Activated CD8-positive, alpha-beta T cell treated with anti-CD3 and anti-CD28 coated beads, Interleukin-2, amount 10 ng/mL, durations not matched to agents 7 days and 5 days (primary cell): ENCODE data around the gene LMAN1L. TPM values are rescaled to one million over a fixed set of nuclear protein-coding genes. Genes with fewer than 3 reads are reported as not detected.

Source experiments
- ATAC-seq: fragments of 150-1000 bp; cut with Tn5 transposase; one replicate; pipeline ENCODE4 v1.10.0; 2021; ENCODE audit warnings: moderate library complexity
- CTCF ChIA-PET: fragments of 350-600 bp; sonication (Branson Sonifier 250); formaldehyde crosslinking; loops from one replicate; lab custom pipeline; 2021; ENCODE audit warnings: antibody characterized with exemption; lab: Charles Lee
- POLR2A ChIA-PET: fragments of 350-600 bp; sonication (Branson Sonifier 250); formaldehyde crosslinking; loops from one replicate; lab custom pipeline; 2021; ENCODE audit warnings: antibody characterized with exemption; lab: Charles Lee
- DNase-seq: peaks from one replicate; pipeline ENCODE4 v3.0.0-alpha.2; 2020
- H3K27ac Mint-ChIP-seq: one replicate; pipeline ENCODE4 v1.8.0; 2021; ENCODE audit warnings: mild to moderate bottlenecking, mixed read lengths
- H3K27me3 Mint-ChIP-seq: one replicate; pipeline ENCODE4 v1.8.0; 2021; ENCODE audit warnings: low read depth, mixed read lengths
- H3K36me3 Mint-ChIP-seq: one replicate; pipeline ENCODE4 v1.8.0; 2021; ENCODE audit warnings: low read depth, mixed read lengths
- H3K4me1 Mint-ChIP-seq: one replicate; pipeline ENCODE4 v1.8.0; 2021; ENCODE audit warnings: low read depth, mixed read lengths
- H3K4me3 Mint-ChIP-seq: one replicate; pipeline ENCODE4 v1.8.0; 2021; ENCODE audit warnings: mild to moderate bottlenecking, mixed read lengths
- H3K9me3 Mint-ChIP-seq: one replicate; pipeline ENCODE4 v1.8.0; 2022; ENCODE audit warnings: mixed read lengths; ENCODE audit not compliant: insufficient read depth
- total RNA-seq, 2 experiments: library from RNA; stranded (reverse); gene quantifications; one replicate each; pipeline ENCODE4 v1.2.3, GENCODE V29; 2021

LMAN1L gene
- total RNA-seq, 2 experiments from 2014 or later = 0.47 to 1.0 TPM

DNA sequence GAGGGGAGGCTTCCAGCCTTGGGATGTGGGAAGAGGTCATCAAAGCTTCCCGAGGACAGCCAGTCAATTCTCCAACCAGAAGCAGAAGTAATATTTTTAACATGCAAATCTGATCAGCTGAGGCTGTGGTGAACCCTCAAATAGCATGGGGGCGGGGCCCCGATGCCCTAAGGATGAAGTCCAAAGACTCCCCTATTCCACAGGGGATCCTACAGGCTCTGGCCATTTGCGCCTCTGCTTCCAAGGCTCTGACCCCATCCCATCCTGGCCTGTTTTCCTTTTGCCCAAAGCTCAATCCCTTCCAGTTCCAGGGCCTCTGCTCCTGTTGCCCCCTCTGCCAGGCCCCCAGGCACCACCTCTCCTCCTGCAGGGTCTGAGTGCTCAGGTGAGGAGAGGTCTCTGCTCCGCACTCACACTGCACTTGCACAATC is 37.5 kb upstream of the LMAN1L start:
- Mint-ChIP-seq H3K36me3 (peaks cover 3% of the 10 kb centered on the region), H3K27me3 (no peaks in the 10 kb centered on the region), H3K9me3 (no peaks in the 10 kb centered on the region), H3K4me3 (no peak overlapping the region), H3K4me1 (peaks cover 78% of the 10 kb centered on the region), H3K27ac (peak overlapping the region; percentile 41)
- CTCF ChIA-PET = interaction anchor here (2.1 to 24.0 kb wide), 3 partner anchors 14 to 136 kb away, joined by 4 to 1683 read pairs (median 508); partner anchors contain the start of gene CSK
- DNase-seq (no peak), ATAC-seq (no peak)
- POLR2A ChIA-PET = interaction anchor here (23.0 kb wide), 1 partner anchor 17 kb away, joined by 670 read pairs; no protein-coding TSS in a partner anchor

DNA sequence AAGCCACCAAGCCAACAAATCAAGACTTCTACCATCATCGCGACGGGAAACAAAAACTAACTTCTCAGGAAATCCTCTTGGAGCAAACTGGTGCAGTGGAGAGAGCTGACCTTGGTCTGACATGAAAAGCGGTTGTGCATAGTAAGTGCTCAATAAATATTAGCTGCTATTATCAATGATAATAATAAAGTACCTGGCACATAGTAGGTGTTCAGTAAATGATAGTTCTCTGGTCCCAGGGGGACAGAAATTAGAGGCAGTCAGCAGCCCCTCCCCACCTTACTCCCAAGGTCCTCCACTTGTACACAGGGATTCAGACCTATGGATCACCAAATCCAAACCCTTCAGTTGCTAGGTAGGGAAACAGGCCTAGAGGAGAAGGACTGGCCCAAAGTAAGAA is 36.7 kb upstream of the LMAN1L start:
- POLR2A ChIA-PET = interaction anchor here (23.0 kb wide), 1 partner anchor 16 kb away, joined by 670 read pairs; no protein-coding TSS in a partner anchor
- Mint-ChIP-seq H3K4me1 (peaks cover 82% of the 10 kb centered on the region), H3K4me3 (no peak overlapping the region), H3K27me3 (no peaks in the 10 kb centered on the region), H3K36me3 (peaks cover 3% of the 10 kb centered on the region), H3K9me3 (no peaks in the 10 kb centered on the region), H3K27ac (peak overlapping the region; percentile 94)
- DNase-seq (no peak), ATAC-seq (no peak)
- CTCF ChIA-PET = interaction anchor here (1.8 to 25.5 kb wide), 6 partner anchors 3 to 142 kb away, joined by 4 to 1683 read pairs (median 273); partner anchors contain the start of gene CSK

DNA sequence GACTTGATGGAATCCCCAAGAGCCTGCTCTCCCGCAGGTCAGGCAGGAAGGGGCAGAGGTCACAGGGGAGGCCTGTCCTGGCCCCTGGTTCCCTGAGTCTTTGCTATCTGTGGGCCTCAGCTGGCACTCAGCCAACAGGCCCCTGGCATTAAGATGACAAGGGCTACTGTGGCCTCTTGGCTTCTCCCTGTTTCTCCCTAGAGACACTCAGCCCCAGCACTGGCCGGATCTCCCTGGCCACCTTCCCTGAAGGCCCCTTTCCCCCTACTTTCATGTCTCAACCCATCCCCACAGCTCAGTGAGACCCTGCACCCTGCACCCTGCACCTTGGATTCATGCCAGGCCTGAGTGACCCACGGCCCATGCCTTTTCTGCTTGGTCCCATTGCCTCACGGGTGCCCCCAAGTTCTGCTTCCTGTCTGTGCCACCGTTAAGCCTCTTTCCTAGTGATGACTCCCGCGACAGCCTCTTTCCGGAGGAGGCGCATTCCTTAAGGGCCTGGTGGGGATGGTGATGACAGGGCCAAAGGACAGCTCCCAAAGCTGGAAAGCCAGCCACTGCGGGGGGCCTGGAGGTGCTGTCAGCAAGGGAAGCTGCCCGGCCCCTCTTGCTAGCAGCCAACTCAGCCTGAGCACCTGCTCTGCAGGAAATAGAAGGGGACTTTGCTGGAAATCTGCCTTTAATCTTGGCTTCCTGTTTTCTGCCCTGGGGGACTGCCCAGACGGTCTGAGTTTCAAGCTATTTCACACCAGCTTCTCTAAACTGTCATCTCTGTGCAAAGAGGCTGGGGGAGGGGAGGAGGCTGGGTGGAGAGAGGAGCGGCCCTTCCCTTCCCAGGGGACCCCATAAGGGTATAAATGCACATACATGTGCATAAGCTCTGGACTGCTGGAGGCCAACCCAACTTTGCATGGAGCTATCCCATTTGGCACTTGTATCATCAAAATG is 35.5 kb upstream of the LMAN1L start:
- ChIA-PET POLR2A (interaction anchor here (0.5 to 23.0 kb wide), 17 partner anchors 14 to 677 kb away, joined by 3 to 670 read pairs (median 4); partner anchors contain the start of genes COX5A, FAM219B and MPI), CTCF (interaction anchor here (1.0 to 25.5 kb wide), 14 partner anchors 2 to 398 kb away, joined by 3 to 1683 read pairs (median 5); partner anchors contain the start of genes CSK and RPP25)
- Mint-ChIP-seq H3K36me3 (peaks cover 6% of the 10 kb centered on the region), H3K9me3 (no peaks in the 10 kb centered on the region), H3K4me1 (peaks cover 76% of the 10 kb centered on the region), H3K4me3 (peak overlapping the region; percentile 77), H3K27me3 (no peaks in the 10 kb centered on the region), H3K27ac (peak overlapping the region; percentile 94)
- ATAC-seq (peak; percentile 24), DNase-seq (peak; percentile 62)

DNA sequence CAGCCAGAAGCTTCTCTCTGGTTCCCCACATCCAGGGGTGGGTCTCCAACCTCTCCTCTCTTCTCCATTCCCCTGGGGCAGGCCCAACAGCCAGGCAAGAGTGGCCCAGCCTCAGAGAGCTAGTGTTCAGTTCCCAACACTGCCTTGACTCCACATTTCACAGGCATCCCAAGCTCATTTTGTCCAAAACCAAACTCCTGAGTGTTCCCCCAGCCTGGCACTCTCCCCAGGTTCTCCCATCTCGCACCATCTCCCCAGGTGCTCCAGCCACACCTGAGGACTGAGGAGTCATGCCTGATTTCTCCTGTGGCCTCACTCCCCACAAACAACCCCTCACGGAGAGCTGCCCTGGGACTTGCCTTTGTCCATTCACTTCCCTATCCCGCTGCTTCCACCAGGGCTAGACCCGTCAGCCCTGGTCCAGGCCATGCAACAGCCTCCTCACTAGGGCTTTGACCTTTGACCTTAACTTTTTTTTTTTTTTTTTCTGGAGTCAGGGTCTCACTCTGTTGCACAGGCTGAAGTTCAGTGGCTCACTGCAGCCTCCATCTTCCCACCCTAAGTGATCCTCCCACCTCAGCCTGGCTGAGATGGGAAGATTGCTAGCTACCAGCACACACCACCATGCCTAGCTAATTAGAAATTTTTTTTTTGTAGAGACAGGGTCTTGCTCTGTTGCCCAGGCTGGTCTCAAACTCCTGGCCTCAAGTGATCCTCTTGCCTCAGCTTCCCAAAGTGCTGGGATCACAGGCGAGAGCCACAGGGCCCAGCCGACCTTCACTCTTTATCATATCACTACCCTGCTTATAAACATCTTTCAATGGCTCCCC is 34.7 kb upstream of the LMAN1L start:
- no peak for ATAC-seq
- H3K4me3 Mint-ChIP-seq = peak overlapping the region; percentile 77
- ChIA-PET POLR2A (interaction anchor here (0.6 to 23.0 kb wide), 12 partner anchors 14 to 676 kb away, joined by 3 to 670 read pairs (median 4); partner anchors contain the start of genes COX5A, FAM219B and MPI), CTCF (interaction anchor here (1.0 to 25.5 kb wide), 15 partner anchors 1 to 399 kb away, joined by 3 to 1683 read pairs (median 4); partner anchors contain the start of genes CSK and RPP25)
- peaks cover 10% of the 10 kb centered on the region for H3K36me3 Mint-ChIP-seq
- no peaks in the 10 kb centered on the region for H3K9me3 Mint-ChIP-seq
- H3K4me1 Mint-ChIP-seq = peaks cover 69% of the 10 kb centered on the region
- no peaks in the 10 kb centered on the region for H3K27me3 Mint-ChIP-seq
- no peak for DNase-seq
- peak overlapping the region; percentile 94 for H3K27ac Mint-ChIP-seq

DNA sequence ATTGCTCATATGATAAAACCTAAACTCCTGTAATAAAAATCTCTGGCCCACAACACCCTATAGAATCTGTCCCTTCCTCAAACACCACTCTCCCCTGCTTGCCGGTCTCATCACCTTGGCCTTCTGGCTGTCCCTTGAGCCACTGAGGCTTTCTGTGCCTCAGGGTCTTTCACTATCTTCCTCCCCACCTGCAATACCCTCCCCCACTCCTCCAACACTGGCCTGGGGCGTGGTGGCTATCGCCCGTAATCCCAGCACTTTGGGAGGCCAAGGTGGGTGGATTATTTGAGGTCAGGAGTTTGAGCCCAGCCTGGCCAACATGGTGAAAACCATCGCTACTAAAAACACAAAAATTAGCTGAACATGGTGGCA is 34.0 kb upstream of the LMAN1L start:
- Mint-ChIP-seq H3K9me3 (no peaks in the 10 kb centered on the region), H3K4me1 (peaks cover 68% of the 10 kb centered on the region), H3K27ac (peak overlapping the region; percentile 94), H3K27me3 (no peaks in the 10 kb centered on the region), H3K36me3 (peaks cover 16% of the 10 kb centered on the region), H3K4me3 (peak overlapping the region; percentile 77)
- DNase-seq = no peak
- CTCF ChIA-PET = interaction anchor here (1.0 to 25.5 kb wide), 8 partner anchors 1 to 178 kb away, joined by 3 to 1683 read pairs (median 10); partner anchors contain the start of genes CSK and RPP25
- POLR2A ChIA-PET = interaction anchor here (1.0 to 23.0 kb wide), 5 partner anchors 7 to 676 kb away, joined by 3 to 670 read pairs (median 5); no protein-coding TSS in a partner anchor
- ATAC-seq = no peak

DNA sequence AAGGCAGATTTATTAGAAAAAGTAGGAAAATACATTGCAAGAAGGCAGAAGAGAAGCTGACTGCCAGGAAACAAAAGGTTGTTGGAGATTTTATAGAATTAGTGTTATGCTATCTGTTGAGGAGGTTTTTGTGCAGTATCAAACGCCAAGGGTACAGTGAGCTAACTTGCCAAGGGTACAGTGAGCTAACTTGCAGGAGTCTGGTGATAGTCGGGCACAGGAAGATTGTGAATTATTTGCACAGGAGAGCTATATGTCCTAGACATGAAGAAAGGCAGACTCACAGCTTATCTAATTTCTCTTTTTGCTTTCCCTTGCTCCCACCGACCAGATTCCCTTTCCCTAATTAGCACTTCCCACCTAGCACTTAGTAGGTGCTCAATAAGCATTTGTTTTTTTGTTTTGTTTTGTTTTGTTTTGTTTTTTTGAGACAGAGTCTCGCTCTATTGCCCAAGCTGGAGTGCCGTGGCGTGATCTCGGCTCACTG is 33.4 kb upstream of the LMAN1L start:
- ChIA-PET POLR2A (interaction anchor here (1.0 to 23.0 kb wide), 5 partner anchors 8 to 158 kb away, joined by 3 to 670 read pairs (median 3); partner anchors contain the start of gene COX5A), CTCF (interaction anchor here (1.0 to 25.5 kb wide), 8 partner anchors 0 to 171 kb away, joined by 3 to 1683 read pairs (median 11); partner anchors contain the start of gene CSK)
- ATAC-seq = no peak
- Mint-ChIP-seq H3K4me1 (peaks cover 67% of the 10 kb centered on the region), H3K27me3 (no peaks in the 10 kb centered on the region), H3K9me3 (no peaks in the 10 kb centered on the region), H3K27ac (peak overlapping the region; percentile 94), H3K36me3 (peaks cover 22% of the 10 kb centered on the region), H3K4me3 (peak overlapping the region; percentile 95)
- no peak for DNase-seq

DNA sequence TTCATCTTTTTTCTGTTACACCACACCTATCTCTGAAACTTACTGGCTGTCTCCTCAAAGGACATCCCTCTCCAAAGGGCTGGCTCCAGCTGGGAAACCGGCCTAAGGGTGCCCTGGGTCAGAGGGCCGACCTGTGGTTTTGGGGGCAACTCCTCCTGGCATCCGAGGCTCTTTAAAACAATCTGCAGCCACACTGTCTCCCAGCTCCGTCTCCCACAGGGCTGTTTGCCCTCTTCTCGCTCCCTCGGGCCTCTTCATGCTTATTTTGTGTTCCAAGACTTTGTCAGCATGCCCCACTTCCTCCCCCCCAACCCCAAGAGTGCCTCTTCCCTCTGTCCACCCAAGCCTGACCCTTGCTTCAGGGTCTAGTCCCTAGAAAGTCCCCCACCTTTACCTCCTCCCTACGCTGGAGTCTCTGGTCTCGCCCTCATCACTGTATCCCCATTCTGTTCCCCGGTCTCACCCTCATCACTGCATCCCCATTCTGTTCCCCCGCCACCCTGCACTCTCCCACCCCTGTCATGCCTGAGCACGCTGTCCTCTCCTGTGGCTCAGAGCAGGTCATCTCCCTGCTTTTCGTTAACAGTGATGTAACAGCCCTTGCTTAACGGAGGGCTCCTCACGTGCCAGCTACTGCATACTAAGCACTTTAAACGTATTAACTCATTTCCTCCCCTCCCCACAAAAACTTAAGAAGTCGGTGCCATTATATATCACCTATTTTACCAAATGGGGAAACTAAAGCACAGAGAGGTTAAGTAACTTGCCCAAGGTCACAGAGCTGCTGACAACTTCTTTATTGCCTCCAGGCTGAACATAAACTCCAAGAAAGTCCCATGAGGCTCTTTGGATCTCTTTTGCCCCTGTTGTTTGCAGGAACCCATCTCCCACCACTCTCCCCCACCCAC is 31.9 kb upstream of the LMAN1L start:
- Mint-ChIP-seq H3K36me3 (peaks cover 35% of the 10 kb centered on the region), H3K4me3 (peak overlapping the region; percentile 95), H3K4me1 (peaks cover 62% of the 10 kb centered on the region), H3K9me3 (no peaks in the 10 kb centered on the region), H3K27me3 (no peaks in the 10 kb centered on the region), H3K27ac (peak overlapping the region; percentile 94)
- DNase-seq (peak; percentile 62), ATAC-seq (no peak)
- POLR2A ChIA-PET = interaction anchor here (0.6 to 23.0 kb wide), 14 partner anchors 9 to 241 kb away, joined by 3 to 670 read pairs (median 3); partner anchors contain the start of genes CLK3 and ULK3
- CTCF ChIA-PET = interaction anchor here (0.6 to 25.5 kb wide), 18 partner anchors 2 to 398 kb away, joined by 3 to 1683 read pairs (median 4); partner anchors contain the start of genes CSK, EDC3 and FAM219B

DNA sequence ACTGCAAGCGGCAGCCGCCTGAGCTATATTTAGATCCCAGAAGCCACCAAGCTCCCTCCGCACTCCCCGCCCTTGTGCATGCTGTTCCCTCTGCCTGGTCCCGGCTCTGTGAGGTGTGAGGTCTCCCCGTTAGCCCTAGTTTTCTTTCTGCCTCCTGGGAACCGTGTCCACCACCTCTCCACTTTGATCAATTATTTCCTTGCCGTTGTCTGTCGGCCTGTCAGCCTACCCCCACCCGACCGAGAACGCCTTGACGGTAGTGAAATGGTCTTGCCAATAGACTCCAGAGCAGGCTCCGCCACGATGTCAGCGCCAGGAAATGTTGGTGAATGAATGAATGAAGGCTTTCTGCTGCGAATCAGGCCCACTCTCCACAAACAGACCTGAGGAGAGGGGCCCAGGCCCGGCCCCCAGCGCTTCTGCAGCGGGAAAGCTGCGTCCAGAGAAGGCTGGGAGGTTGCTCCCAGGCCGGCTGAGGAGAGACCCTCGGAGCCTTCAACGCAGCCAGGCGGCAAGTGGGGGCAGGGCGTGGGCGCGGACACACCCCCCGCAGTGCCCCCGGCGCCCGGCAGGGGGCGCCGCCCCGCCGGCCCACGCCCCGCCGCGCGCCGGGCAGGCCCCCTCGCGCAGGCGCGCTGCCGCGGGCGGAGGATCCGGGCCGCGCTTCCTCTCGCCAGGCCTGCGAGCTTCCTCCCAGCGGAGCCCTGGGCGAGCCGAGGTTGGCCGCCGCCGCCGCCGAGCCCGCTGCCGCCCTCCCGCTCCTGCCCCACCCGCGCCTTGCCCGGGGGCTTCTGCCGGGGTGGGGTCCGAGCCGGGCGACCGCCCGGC is 31.0 kb upstream of the LMAN1L start, which contains the start of gene CSK:
Gene CSK, plus strand, starts transcription at position 650 of the 828 bp plus-strand sequence. CDS start 16,218 bp downstream, outside the sequence.
- Mint-ChIP-seq H3K4me3 (peak within 1 kb of the TSS; percentile 95), H3K27ac (peak within 1 kb of the TSS; percentile 99), H3K36me3 (peaks cover 43% of the 10 kb centered on the region), H3K9me3 (no peaks in the 10 kb centered on the region), H3K4me1 (peaks cover 59% of the 10 kb centered on the region), H3K27me3 (no peaks in the 10 kb centered on the region)
- POLR2A ChIA-PET = interaction anchor here (0.6 to 23.0 kb wide), 9 partner anchors 10 to 241 kb away, joined by 3 to 670 read pairs (median 3); no protein-coding TSS in a partner anchor
- DNase-seq (peak; percentile 82), ATAC-seq (peak; percentile 59)
- CTCF ChIA-PET = interaction anchor here (0.6 to 25.5 kb wide), 13 partner anchors 3 to 320 kb away, joined by 3 to 1683 read pairs (median 4); partner anchors contain the start of genes CSK, EDC3 and FAM219B
